ENCODE measurements around the gene SBF2.
A peak's percentile ranks its signal among the peaks of the same experiment; 100 is the strongest.

Gene SBF2

DNA sequence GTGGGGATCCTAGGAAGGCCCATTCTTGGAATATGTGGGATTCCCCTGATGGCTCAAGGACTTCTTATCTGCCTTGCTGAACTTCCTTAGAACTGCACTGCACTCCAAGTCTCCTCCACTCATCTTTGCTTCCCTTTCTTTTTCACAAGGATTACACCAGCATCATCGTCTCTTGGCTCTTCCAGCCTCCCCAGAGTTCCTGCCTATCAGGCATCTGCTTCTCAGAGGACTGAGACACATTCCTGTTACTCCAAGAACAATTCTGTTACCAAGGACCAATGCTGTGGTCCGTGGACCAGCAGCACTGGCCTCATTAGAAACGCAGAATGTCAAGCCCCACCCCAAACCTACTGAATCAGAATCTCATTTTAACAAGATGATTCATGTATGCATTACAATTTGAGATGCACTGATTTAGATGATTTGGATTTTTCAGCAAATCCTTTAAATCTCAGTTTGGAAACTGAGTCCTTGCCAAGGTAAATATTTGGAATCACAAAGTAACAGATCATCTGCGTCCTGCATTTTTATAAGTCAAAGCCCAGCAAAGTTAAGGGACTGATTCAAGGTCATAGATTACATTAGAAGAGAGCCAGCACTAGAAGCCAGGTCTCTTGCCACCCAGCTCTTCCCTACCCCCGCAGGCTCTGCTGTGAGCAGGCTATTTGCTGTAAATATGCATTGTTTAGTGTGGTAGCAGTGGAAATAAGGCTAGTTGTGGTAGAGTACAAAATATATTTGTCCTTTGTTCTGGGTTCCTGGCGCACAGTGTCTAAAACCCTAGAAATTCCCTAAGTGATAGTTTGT, 519.2 kb downstream of the SBF2 start:
- no peak for DNase-seq (ENCODE audit: low read depth)

GRCh38 chr11:9774109-9774508, 519.9 kb downstream of the SBF2 start:
- no peak for DNase-seq (ENCODE audit: low read depth)

DNA sequence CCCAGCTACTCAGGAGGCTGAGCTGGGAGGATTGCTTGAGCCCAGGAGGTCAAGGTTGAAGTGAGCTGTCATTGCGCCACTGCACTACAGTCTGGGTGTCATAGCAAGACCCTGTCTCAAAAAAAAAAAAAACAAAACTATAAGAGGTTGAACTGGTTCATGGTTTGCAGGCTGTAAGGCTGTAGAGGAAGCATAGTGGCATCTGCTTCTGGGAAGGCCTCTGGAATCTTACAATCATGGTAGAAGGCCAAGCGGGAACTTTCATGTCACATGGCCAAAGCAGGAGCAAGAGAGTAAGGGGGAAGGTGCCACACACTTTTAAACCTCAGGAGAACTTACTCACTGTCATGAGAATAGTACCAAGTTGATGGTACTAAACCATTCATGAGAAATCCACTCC, 520.5 kb downstream of the SBF2 start:
- no peak for DNase-seq (ENCODE audit: low read depth)

GRCh38 chr11:9772218-9772617, 521.8 kb downstream of the SBF2 start:
- DNase-seq (ENCODE audit: low read depth) = no peak

DNA sequence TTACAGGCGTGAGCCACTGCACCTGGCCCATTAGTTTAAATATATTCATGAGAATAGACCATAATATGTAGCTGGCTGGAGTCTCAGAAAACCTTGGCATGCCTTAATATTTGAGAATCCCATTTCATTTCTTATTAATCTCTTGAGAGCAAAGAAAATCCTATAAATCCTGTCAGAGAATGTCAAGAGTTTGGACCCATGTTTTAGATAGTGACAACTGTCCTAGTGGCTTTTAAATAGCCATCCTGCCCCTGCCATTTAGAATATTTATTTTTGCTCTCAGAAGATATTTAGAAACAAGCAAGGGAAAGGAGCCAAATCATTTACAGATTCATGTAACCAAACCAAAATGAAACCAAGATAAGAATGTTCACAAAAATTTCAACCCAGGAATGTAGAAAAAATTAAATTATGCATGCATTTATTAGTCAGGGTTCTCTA, 522.9 kb downstream of the SBF2 start:
- DNase-seq (ENCODE audit: low read depth) = no peak

DNA sequence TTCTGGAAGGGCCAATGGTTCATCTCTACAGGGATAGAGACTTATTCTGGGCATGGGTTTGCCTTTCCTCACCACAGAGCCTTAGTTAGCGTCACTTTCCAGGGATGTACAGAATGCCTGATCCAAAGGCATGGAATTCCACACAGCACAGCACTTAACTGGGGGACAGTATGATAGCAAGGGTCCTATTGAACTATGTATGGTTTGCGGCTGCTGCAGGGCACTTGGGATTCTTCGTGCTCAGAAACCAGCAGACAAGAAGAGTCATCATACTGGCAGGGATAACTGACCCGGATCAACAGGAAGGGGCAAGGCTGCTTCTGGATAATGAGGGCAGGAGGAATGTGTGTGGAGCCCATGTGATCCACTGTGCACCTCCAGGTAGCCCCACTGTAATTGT, 524.4 kb downstream of the SBF2 start:
- no peak for DNase-seq (ENCODE audit: low read depth)

GRCh38 chr11:9765320-9766101, 528.5 kb downstream of the SBF2 start:
- no peak for DNase-seq (ENCODE audit: low read depth)

DNA sequence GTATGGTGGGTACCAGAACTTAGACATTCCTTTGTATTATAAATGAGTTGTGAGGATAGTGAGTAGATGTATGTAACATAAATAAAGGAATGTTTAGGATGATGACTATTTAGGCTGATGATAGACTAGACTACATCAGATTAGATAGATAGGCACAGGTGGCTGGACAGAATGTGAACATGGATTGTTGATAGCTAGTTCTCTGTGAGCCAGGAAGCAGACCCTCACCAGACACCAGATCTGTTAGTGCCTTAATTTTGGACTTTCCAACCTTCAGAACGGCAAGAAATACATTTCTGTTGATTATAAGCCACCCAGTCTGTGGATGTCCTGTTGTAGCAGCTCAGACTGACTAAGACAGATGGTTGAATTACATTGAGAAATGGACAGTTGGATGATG, 530.7 kb downstream of the SBF2 start:
- no peak for DNase-seq (ENCODE audit: low read depth)

- no peak for DNase-seq (ENCODE audit: low read depth)
These were observed 531.5 kb downstream of the SBF2 start for GRCh38 chr11:9762531-9762930.

- no peak for DNase-seq (ENCODE audit: low read depth)
These were observed 532.5 kb downstream of the SBF2 start for GRCh38 chr11:9761441-9761945.

- no peak for DNase-seq (ENCODE audit: low read depth)
These were observed 533.8 kb downstream of the SBF2 start for GRCh38 chr11:9760193-9760575.

- peak; percentile 54 for DNase-seq (ENCODE audit: low read depth)
These were observed 534.4 kb downstream of the SBF2 start for GRCh38 chr11:9759519-9760192.

DNA sequence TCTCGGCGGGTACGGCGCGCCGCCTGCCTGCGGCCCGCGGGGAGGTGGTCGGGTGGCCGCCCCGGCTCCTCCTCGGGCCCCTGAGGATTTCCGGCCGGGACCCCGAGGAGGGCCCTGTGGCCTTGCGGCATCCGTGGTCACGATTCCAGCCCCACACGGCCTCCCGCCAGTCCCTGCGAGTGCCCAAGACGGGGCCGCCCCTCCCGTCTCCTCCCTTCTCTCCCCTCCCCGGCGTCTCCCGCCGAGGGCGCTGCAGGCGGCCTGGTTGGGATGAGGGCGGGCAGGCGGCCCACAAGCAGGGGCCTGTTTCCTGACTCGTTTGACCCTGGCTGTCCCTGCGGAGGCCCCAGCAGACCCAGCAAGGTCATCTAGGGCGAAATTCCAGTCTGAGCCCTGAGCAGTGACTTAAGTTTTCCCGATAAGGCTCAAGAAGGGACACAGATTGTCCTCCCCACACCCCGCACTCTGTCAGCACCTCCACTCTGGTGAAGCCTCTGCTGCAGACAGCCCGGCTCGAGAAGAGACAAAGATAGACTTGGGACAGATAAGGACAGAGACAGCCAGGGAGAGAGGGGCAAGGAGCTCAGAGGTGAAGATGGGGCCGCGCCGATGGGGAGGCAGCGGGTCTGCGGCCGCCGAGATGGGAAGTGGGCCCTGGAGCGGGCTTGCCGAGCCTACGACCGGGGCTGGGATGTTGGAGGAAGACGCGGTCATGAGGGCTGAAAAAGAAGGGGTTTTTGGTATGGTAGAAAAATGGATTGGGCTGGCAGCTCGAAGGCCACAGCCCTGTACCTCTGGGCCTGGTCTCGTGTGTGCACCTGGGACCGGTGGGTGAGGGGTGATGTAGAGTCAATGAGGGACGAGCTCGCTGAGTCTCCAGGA, 535.1 kb downstream of the SBF2 start:
- DNase-seq (ENCODE audit: low read depth) = peak; percentile 12

DNA sequence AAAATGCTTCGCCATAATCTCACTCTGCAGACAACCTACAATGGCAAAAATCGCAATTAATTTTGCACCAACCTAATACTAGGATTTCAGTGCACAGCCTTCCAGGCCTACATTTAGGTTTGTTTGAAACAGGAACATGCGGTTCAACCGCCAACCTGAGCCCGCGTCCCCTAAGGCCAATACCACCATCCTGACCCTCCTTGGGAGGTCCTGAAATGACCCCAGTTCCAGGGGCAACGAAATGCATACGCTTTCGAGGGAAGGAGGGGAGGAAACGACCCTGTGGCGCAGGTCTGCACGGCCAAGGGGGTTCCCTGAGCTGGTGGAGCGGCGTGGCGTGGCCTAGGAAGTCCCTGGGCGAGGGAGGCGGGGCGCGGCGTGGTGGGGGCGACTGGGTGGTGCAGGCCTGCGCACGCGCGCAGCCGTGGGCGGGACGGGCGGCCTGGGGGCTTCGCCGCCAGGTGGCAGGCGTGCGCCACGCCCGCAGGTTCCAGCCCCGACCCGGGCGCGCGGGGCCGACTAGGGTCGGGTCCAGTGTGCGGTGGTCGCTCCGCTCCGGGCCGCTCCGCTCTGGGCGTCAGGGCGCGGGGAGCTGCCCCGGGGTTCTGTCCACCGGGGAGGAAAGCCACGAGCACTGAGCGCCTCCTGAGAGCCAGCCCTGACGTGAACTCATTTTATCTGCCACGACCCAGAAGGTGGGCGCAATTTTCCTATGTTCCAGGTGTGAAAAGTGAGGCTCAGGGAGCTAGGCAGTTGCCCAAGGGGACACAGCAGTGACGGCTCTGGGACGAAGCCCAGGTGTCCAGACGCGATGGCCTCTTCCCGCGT, 536.0 kb downstream of the SBF2 start:
- DNase-seq (ENCODE audit: low read depth) = peak; percentile 83

GRCh38 chr11:9756878-9757277, 537.1 kb downstream of the SBF2 start:
- no peak for DNase-seq (ENCODE audit: low read depth)

DNA sequence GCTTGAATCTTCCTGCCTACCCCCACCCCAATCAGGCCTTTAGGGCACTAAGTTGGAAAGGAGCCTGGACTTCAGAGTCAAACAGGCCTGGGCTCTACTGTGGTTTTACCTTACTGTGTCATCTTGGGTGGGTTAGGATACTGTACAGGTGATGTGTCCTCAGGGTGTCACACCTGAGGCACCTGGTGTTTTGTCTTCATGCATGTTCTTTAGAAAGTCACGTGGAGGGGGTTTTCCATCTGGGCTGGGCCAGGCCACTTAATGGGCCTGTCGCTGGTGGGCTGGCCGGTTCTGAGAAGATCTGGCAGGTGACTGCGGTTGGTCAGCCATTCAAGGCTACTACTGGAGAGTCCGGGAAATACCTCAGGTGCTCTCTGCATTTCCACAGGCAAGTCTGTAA, 537.6 kb downstream of the SBF2 start:
- no peak for DNase-seq (ENCODE audit: low read depth)

DNA sequence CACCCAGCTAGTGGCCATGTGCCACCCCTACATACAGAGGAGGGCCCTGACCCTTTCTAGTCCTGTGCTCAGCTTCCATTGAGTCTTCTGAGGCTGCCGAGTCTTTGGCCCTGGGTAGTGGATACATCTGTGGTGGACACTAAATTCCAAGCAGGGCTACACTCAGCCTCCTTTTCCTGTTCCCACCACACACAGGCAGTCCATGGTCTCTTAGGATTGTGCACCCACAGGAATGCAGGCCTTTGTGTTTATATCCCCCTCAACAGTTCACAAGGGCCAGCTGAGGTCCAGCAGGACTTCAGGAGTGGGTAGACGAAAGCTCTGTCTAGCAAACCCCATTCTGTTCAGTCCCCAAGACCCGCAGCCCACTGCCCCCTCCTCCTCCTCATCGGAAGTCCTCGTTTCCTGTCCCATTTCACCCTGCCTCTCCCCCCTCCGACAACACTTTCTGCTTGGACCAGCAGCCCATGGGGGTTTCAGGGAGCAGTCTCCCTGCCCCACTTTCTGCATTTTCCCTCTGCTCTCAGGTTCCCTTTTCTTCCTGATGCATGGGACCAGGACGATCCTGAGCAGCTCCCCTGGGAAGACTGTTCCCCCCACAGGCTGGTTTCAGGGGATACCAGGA, 538.3 kb downstream of the SBF2 start:
- DNase-seq (ENCODE audit: low read depth) = no peak

DNA sequence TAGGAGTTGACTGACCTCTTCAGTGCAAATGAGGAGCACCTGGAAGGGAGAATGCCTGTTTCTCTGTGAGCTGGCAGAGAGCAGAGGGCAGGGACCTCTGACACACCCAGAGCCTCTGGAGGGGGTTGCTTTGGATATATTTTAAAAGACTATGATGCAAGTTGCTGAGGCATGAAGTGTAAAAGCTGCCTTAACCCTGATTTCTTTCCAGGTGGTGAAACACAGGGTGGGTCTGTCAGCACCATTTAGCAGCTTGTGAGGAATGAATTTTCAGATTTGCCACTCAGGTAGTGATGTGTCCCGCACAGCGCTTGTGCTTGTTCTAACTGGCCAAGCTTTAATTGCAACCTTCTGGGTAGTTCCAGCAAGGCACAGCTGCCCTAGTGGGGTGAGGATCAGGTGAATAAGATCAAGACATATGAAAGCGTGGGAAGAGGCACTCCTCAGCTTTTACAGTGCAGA, 540.0 kb downstream of the SBF2 start:
- no peak for DNase-seq (ENCODE audit: low read depth)

GRCh38 chr11:9753021-9753420, 541.0 kb downstream of the SBF2 start:
- no peak for DNase-seq (ENCODE audit: low read depth)

DNA sequence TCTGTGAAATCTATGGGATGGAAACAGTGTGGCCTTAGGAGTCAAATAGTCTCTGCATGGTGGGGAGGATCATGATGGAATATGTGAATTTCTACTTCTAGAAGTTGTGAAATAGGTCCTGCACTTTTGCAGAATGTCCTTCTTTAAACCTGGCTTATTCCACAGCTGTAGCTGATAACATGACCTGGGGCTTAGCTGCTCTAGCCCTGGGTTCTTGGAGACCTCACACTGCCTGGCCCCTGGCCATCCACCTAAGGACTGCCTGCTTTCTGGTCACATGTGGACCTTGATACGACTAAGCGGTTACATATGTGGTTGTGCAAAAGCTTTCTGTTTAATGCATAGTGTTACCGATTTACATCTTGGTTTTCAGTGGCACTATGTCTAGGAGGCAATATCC, 541.9 kb downstream of the SBF2 start:
- DNase-seq (ENCODE audit: low read depth) = no peak
